Lung microvascular endothelial cell (primary cell): ENCODE measurements around the gene GABARAPL2. TPM values are rescaled to one million over a fixed set of nuclear protein-coding genes. Genes with fewer than 3 reads are reported as not detected.
"Not testable (repeated sequence)": the region's sequence is repeated elsewhere in the genome, so short reads cannot be mapped to it uniquely, and the experiment has no call there.

Experiments
- DNase-seq, 2 donors: peaks; one replicate each; pipeline versions ENCODE4 v3.0.0 to v3.0.0-alpha.2; 2010; ENCODE audit warnings: low read depth in 2 of 2
- total RNA-seq: library from RNA; depleted of rRNA; stranded (reverse); fragments of >200 nt; gene quantifications from 2 replicates; pipeline ENCODE4 v1.2.1, GENCODE V29; 2014

Gene GABARAPL2
- total RNA-seq: 39.7 and 77.0 TPM in 2 replicates

GRCh38 chr16:75566040-75566757, at the start of gene GABARAPL2:
Gene GABARAPL2 (plus strand): TSS chr16:75566379. CDS start chr16:75566487, 108 bp downstream.
- peak; percentile 84 to 88 for DNase-seq

DNA sequence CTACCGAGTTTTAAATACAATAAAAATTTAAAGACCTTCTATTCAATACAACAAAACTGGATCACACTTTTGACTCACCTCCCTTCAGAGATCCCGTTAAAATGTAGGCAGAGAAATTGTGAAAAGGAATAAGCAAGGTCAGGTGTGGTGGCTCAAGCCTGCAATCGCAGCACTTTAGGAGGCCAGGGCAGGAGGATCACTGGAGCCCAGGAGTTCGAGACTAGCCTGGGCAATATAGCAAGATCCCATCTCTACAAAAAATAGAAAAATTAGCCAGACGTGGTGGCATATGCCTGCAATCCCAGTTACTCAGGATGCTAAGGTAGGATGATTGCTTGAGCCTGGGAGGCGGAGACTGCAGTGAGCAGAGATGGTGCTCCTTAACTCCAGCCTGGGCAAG, 47.0 kb upstream of the GABARAPL2 start:
- DNase-seq: no peak

- no peak for DNase-seq
Observed at GRCh38 chr16:75526032-75526790, 40.0 kb upstream of the GABARAPL2 start.

GRCh38 chr16:75527825-75528299, 38.3 kb upstream of the GABARAPL2 start:
- DNase-seq: no peak

DNA sequence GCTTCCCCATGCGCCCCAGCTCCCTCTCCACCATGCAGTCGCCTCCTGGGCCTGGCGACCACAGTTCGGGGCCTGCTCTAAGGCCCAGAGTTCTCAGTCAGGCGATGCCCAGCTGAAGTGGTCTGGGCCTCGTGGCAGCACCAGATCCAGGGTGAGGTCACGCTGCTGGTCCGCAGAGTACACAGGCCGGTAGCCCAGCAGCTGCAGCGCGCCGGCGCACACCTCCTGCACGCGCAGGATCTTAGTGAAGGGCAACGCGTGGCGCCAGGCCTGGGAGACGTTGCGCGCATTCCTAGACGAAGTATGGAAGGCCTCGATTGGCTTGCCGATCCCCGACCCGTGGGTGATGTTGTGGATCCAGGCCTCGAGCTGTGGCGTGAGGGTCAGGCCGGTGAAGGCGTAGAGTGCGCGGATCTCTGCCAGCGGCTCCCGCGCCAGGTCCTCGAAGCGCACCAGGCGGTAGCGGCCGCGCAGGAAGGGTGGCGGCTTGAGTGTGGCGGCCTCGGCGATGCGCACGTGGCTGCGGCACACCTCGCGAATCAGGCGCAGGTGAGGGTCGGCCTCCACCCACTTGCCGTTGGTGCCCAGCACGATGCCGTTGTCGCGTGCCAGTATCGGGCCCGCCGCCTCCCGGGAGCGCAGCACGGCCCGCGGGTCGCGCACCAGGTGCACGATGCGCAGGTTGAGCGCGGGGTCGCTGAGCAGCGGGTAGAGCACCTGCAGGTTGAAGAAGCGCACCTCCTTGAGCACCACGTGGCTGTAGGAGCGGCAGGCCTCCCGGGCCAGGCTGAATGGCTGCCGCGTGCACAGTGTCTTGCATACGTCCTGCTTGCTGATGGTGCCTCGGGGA, 36.9 kb upstream of the GABARAPL2 start:
- DNase-seq: no peak

- DNase-seq: no peak
Observed at GRCh38 chr16:75529959-75530358, 36.2 kb upstream of the GABARAPL2 start.

DNA sequence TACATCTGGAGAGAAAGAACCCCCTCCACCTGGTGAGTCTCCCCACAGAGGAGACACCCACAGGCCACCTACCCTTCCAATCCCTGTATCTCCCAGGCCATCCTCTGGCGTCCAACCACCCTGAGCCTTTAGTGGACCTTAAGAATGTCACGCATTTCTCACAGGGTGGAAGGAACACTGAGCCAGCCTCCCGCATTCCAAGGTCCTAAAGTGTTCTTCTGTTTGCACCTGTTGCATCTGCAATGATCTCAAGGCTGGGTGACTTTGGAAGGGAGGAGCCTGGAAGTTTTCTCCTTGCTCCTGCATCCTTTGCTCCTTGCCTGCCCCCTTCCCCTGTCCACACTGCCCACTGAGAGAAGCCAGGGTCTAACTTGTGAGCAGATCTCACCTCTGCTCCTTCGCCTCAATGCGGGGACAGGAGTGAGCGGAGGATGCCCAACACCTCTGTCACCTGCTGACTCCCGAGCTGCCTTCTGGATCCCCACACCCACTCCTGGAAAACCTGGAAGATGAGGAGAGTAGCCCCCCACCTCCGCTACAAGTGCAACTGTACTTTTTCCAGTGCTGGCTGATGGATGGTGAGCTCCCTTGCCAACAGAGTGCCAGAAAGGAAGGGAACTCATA, 33.9 kb upstream of the GABARAPL2 start:
- no peak for DNase-seq

- no peak for DNase-seq
Observed at GRCh38 chr16:75532791-75533190, 33.4 kb upstream of the GABARAPL2 start.

DNA sequence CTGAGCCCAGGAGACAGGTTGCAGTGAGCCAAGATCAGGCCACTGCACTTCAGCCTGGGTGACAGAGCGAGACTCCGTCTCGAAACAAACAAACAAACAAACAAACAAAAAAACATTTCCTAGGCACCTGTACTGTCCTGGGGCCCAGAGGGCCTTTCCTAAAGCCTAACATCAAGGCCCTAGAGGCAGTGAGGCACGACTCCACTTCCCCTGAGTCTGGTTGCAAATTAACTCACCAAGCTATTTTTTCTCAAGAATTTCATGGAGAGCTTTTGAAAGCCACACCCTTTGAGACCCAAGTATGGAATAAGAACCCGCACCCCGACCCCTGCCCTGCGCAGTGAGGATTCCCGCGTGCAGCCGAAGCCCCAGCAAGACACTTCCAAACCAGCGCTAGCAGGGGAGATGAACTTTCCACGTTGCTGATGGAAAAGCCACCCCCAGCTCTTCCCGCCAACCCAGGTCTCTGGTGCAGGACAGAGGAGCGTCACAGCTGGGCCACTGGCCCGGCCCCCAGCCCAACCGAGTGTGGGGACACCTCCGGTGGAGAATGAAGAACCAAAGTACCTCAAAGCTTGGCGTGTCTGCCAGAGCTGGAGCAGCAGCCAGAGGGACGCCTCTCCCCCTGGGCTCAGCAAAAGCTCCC, 31.5 kb upstream of the GABARAPL2 start:
- no peak for DNase-seq

- no peak for DNase-seq
Observed at GRCh38 chr16:75535211-75535843, 30.9 kb upstream of the GABARAPL2 start.

DNA sequence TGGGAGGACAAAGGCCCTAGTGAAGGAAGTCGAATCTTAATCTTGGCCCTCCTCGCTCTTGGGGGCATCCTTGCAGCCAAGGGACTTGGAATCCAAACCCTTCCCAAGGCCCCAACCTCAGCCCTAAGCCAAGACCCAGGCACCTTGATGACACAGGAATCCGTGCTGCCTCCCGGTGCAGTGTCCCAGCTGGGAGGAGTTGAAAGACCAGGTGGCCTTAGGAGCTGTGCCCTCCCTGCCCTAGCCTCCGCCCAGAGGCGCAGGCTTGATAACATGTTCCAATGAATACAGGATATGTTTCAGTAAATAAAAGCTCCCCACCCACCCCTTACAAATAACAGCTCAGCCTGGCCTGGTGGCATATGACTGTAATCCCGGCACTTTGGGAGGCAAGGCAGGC, 30.3 kb upstream of the GABARAPL2 start, which contains the start of gene CHST5:
Gene CHST5, minus strand, starts transcription at position 208 of the 400 bp plus-strand sequence. CDS start 5,724 bp downstream, outside the sequence.
- DNase-seq: no peak

DNA sequence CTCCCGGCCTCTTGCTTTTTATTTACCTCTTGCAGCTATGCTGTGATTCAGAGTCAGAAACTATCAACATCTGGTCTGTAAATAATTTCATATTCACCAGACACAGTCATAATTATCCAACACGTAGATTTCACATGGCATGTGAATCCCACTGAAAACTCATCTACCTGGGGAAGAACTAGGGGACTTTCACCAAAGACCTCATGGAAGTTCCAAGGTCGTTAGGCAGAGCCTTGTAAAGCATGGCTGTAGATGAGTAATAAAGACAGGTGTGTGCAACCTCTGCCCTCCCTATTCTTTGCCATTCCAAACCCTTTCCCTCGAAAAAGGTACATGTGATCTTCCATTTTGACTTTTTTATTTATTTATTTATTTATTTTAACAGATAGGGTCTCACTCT, 28.4 kb upstream of the GABARAPL2 start:
- no peak for DNase-seq

- not testable (repeated sequence) for DNase-seq
Observed at GRCh38 chr16:75538882-75539565, 27.2 kb upstream of the GABARAPL2 start.

- DNase-seq: no peak
Observed at GRCh38 chr16:75541236-75541635, 24.9 kb upstream of the GABARAPL2 start.

GRCh38 chr16:75542462-75542861, 23.7 kb upstream of the GABARAPL2 start:
- DNase-seq: not testable (repeated sequence)

GRCh38 chr16:75545879-75546278, 20.3 kb upstream of the GABARAPL2 start:
- DNase-seq: not testable (repeated sequence)

- no peak for DNase-seq
Observed at GRCh38 chr16:75546293-75546692, 19.9 kb upstream of the GABARAPL2 start.

DNA sequence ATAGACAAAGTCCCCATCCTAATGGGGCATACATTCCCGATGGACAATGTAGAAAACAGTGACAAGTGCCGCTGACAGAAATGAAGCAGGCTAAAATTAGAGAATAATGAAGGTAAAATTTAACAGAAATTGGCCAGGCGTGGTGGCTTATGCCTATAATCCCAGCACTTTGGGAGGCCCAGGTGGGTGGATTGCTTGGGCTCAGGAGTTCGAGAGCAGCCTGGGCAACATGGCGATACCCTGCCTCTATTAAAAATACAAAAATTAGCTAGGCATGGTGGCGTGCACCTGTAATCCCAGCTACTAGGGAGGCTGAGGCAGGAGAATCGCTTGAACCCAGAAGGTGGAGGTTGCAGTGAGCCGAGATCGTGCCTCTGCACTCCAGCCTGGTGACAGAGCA, 17.7 kb upstream of the GABARAPL2 start:
- not testable (repeated sequence) for DNase-seq

DNA sequence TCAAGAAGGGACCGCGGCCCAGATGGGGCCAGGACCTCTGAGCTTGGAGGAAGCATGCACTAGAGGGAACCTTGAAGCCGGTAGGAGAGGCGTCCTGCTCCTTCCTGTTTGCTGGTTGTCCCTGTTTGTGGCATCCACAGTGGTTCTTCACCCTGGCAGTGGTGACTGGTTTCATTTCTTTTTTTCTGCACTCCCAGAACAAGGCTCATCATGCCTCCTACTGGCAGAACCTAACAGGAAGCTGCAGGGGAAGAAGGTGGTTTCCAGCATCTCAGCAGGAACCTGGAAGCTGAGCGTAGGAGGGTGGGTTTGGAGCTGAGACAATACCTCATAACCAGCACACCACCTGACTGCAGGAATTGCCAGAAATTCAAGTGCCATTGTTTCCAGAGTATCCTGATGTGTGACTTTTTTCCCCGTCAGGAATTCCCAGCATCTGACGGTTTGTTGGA, 15.9 kb upstream of the GABARAPL2 start:
- DNase-seq: peak; percentile 55 to 91
